IMR-90 (cell line): ENCODE measurements around the gene PARG.
"Not testable (repeated sequence)": the region's sequence is repeated elsewhere in the genome, so short reads cannot be mapped to it uniquely, and the experiment has no call there.

Source experiments
- FOS ChIP-seq: fragments of 150-350 bp; IDR thresholded peaks from 2 replicates; pipeline ENCODE4 v1.6.1; 2016; ENCODE audit warnings: low read depth, low read length
- POLR2A ChIP-seq: IDR thresholded peaks from 2 replicates; pipeline ENCODE4 v1.6.1; 2012; ENCODE audit warnings: mild to moderate bottlenecking, low read depth, low read length
- TF ChIP-seq, protein P1 (sequence below): fragments of 150-350 bp; IDR thresholded peaks from 2 replicates; pipeline ENCODE4 v1.6.1; 2017; ENCODE audit warnings: mild to moderate bottlenecking, antibody characterized with exemption, low read length, low read depth

DNA sequence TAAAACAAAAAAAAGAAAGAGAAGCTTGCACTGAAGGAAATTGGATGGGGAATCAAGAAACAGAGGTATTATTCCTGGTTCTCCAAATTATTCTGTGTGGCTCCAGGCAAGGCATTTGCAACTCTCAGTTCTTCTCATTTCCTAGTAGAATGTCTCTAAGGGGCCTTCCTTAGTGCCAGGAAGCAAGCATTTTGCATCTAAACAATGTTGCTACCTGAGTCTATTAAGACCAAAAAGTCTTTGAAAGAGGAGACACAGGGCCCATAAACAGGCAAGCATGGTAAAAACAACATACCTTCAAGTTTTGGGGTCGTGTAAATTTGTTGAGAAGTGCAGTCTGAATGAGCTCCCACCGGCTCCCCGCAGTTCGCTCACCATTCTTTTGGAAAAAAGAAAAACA, 19.8 kb downstream of the PARG start:
- TF ChIP-seq FOS, POLR2A: not testable (repeated sequence)
- TF ChIP-seq, protein P1, sequence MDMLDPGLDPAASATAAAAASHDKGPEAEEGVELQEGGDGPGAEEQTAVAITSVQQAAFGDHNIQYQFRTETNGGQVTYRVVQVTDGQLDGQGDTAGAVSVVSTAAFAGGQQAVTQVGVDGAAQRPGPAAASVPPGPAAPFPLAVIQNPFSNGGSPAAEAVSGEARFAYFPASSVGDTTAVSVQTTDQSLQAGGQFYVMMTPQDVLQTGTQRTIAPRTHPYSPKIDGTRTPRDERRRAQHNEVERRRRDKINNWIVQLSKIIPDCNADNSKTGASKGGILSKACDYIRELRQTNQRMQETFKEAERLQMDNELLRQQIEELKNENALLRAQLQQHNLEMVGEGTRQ: not testable (repeated sequence)
